GM18907 (cell line): ENCODE data around the gene ZNF749.
A peak's percentile ranks its signal among the peaks of the same experiment; 100 is the strongest.
"Not testable (repeated sequence)": the region's sequence is repeated elsewhere in the genome, so short reads cannot be mapped to it uniquely, and the experiment has no call there.

Experiments used
- ATAC-seq: cut with Tn5 transposase; IDR thresholded peaks from one replicate; pipeline ENCODE4 v1.9.1; 2021; ENCODE audit warnings: mild to moderate bottlenecking, moderate library complexity; ENCODE audit not compliant: unreplicated experiment

ZNF749 gene

DNA sequence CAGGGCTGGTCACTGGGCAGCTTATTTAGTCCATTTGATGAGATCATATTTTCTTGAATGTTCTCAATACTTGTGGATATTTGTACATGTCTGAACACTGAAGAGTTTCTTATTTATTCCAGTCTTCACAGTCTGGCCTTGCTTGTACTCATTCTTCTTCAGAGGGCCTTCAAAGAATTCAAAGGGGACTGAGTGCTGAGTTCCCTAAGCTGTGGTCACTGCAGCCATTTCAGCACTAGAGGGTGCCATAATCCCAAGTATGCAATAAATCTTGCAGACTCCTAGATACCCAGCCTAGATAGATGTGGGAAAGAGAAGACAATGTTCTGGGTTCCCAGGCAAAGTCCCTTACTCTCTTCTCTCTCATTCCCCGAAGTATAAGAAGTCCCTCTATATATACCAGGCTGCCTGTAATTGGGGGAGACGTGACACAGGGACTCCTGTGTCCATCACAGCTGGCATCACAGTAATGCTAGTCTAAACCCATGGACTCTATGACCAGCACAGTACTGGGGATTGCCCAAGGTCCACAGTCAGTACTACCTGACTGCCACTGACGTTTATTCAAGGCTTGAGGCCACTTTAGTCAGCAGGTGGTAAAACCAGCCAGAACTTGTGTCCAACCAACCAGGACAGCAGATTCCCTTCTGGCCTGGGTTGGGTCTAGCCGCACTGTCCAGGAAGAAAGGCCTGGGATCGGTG lies 30.7 kb downstream of the ZNF749 start:
- no peak for ATAC-seq

DNA sequence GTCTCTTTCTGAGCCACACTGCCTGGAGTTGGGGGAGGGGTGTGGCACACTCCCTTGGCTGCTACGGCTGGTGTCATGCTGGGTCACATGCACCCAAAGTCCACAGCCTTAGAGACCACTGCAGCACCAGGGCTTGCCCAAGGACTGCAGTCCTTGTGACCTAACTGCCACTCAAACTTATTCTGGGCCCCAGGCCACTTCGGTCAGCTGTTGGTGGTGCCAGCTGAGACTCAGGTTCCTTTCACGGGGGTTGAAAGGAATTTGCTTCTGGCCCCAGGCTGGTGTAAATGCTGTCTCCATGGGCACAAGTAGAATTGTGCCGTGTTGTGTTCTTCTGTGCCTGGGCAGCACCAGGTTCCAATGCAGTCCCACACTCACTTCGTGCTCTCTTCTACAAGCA lies 31.4 kb downstream of the ZNF749 start:
- no peak for ATAC-seq

DNA sequence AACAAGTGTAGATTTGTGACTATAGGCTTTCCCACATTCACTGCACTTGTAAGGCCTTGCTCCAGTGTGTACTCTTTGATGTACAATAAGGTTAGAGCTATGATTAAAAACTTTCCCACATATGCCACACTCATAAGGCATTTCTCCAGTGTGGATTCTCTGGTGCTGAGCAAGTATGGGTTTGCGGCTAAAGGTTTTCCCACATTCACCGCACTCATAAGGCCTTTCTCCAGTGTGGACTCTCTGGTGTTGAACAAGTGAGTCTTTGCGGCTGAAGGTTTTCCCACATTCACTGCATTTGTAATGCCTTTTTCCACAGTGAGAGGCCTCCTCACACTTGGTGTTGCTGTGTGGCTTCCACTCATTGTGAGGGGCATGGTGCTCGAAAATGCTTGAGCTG lies 38.5 kb downstream of the ZNF749 start:
- no peak for ATAC-seq

DNA sequence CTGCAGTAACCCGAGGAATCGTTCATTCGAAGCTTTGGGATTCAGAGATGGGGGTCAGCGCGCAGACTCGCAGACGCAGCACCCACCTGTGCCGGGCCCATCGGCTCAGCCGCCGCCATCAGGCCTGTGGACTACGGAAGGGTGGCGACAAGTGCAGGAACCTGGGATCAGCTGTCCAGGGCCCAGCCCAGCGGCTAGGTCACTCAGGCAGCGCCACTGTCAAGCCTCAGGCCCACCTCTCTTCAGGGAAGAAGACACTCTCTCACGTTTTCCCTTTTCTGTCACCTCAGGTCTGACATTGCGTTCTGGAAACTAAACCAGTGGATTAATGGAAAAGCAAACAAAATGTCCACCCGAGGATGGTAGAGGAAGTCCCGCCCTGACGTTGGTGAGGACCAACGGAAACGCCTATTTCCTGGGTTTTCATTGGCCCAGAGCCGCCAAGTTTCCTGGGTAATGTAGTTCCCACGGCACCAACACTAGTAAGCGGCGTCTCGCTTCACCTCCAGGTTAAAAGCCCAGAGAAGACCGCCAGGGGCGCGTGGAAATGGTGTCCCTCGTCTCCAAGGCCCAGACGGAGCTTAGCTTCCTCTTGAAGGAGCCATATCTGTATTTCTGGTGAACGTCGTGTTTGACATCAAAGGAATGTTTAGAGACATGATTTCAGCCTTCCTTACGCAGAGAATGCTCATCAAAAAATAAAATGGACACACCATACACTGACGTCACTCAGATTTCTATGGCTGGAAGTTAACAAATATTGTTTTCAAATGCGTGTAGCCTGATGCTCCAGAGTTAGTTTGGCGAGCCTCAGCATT lies 42.3 kb downstream of the ZNF749 start, which contains the start of gene ZNF772:
TSS of gene ZNF772 (minus strand) at position 376 of the 818 bp plus-strand sequence. CDS start at position 119, 257 bp downstream.
- peak; percentile 93 for ATAC-seq

GRCh38 chr19:57487477-57488298 lies 52.6 kb downstream of the ZNF749 start, which contains the start of gene ZNF419:
Gene ZNF419 (plus strand): TSS chr19:57487750. CDS start chr19:57487951, 201 bp downstream.
- ATAC-seq, result peak; percentile 96

DNA sequence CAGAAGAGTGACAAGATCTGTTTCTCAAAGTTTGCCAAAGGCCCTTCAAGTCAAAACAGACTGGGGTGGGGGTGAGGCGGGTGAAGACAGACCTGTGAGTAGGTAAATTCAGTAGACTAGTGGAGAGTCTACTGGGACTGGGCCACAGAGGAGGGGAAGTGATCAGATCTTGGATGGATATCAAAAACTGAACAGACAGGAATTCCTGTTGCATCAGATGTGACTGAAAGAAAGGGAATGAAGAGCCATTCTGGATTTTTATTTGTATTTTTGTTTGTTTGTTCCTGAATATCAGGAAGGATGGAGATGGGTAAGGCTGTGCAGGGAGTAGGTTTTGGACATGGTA lies 53.1 kb downstream of the ZNF749 start:
- ATAC-seq, result not testable (repeated sequence)
